Activated CD4-positive, alpha-beta memory T cell treated with anti-CD3 and anti-CD28 coated beads for 36 hours (primary cell): ENCODE measurements around the gene SERPINE2. TPM values are rescaled to one million over a fixed set of nuclear protein-coding genes. Genes with fewer than 3 reads are reported as not detected.
A peak's percentile ranks its signal among the peaks of the same experiment; 100 is the strongest.
"Not testable (repeated sequence)": the region's sequence is repeated elsewhere in the genome, so short reads cannot be mapped to it uniquely, and the experiment has no call there.

ENCODE experiments used
- CTCF ChIA-PET: fragments of 350-600 bp; sonication (Branson Sonifier 250); formaldehyde crosslinking; loops from one replicate; lab custom pipeline; 2021; ENCODE audit warnings: antibody characterized with exemption, inconsistent platforms; lab: Charles Lee
- POLR2A ChIA-PET: fragments of 350-600 bp; sonication (Branson Sonifier 250); formaldehyde crosslinking; loops from one replicate; lab custom pipeline; 2021; ENCODE audit warnings: antibody characterized with exemption; lab: Charles Lee
- DNase-seq: peaks from one replicate; pipeline ENCODE4 v3.0.0-alpha.2; 2020
- H3K27ac Mint-ChIP-seq: one replicate; pipeline ENCODE4 v1.8.0; 2021; ENCODE audit warnings: mixed read lengths
- H3K27me3 Mint-ChIP-seq: one replicate; pipeline ENCODE4 v1.8.0; 2021; ENCODE audit warnings: mixed read lengths
- H3K36me3 Mint-ChIP-seq: one replicate; pipeline ENCODE4 v1.8.0; 2021; ENCODE audit warnings: mixed read lengths
- H3K4me1 Mint-ChIP-seq: one replicate; pipeline ENCODE4 v1.8.0; 2021; ENCODE audit warnings: low read depth, mixed read lengths
- H3K4me3 Mint-ChIP-seq: one replicate; pipeline ENCODE4 v1.8.0; 2021; ENCODE audit warnings: mild to moderate bottlenecking, mixed read lengths
- H3K9me3 Mint-ChIP-seq: one replicate; pipeline ENCODE4 v1.8.0; 2021; ENCODE audit warnings: mixed read lengths
- intact Hi-C: fragments of 100-400 bp; cut with micrococcal nuclease; formaldehyde crosslinking; loops from one replicate; pipeline ENCODE4 v1.15.1; 2023
- total RNA-seq, 2 experiments: library from RNA; stranded (reverse); gene quantifications; one replicate each; pipeline ENCODE4 v1.2.3, GENCODE V29; 2021

Gene SERPINE2
- total RNA-seq, 2 experiments from 2014 or later: 16.4 to 16.5 TPM

GRCh38 chr2:223939438-223939837 is 99.6 kb downstream of the SERPINE2 start:
- POLR2A ChIA-PET, H3K27me3 Mint-ChIP-seq, H3K4me3 Mint-ChIP-seq, DNase-seq, CTCF ChIA-PET: not testable (repeated sequence)
- peak overlapping the region; percentile 81 for H3K27ac Mint-ChIP-seq
- H3K9me3 Mint-ChIP-seq: peaks cover 21% of the 10 kb centered on the region
- H3K4me1 Mint-ChIP-seq: peaks cover 73% of the 10 kb centered on the region
- intact Hi-C loops: loop anchor here (5.0 kb wide), 2 partner anchors 102 to 242 kb away; partner anchors contain the start of gene AP1S3
- H3K36me3 Mint-ChIP-seq: peaks cover 38% of the 10 kb centered on the region

GRCh38 chr2:223937535-223937934 is 101.6 kb downstream of the SERPINE2 start:
- Mint-ChIP-seq H3K4me1 (peaks cover 73% of the 10 kb centered on the region), H3K9me3 (peaks cover 21% of the 10 kb centered on the region), H3K4me3 (no peak overlapping the region), H3K27ac (peak overlapping the region; percentile 62), H3K36me3 (peaks cover 27% of the 10 kb centered on the region), H3K27me3 (no peaks in the 10 kb centered on the region)
- ChIA-PET POLR2A (no interaction called here), CTCF (no interaction called here)
- intact Hi-C loops: loop anchor here (2.0 to 5.0 kb wide), 3 partner anchors 43 to 240 kb away; partner anchors contain the start of gene AP1S3
- no peak for DNase-seq

- ChIA-PET CTCF (no interaction called here), POLR2A (no interaction called here)
- Mint-ChIP-seq H3K4me1 (peaks cover 72% of the 10 kb centered on the region), H3K27me3 (no peaks in the 10 kb centered on the region), H3K9me3 (peaks cover 21% of the 10 kb centered on the region), H3K36me3 (peaks cover 26% of the 10 kb centered on the region), H3K27ac (peak overlapping the region; percentile 79), H3K4me3 (peak overlapping the region; percentile 29)
- intact Hi-C loops: loop anchor here (2.0 to 5.0 kb wide), 3 partner anchors 42 to 240 kb away; partner anchors contain the start of gene AP1S3
- no peak for DNase-seq
Observed at GRCh38 chr2:223936862-223937326, 102.2 kb downstream of the SERPINE2 start.

GRCh38 chr2:223935459-223936125 is 103.5 kb downstream of the SERPINE2 start:
- CTCF ChIA-PET: interaction anchor here (1.0 to 1.2 kb wide), 2 partner anchors 30 to 58 kb away, joined by 3 read pairs; no protein-coding TSS in a partner anchor
- Mint-ChIP-seq H3K4me1 (peaks cover 70% of the 10 kb centered on the region), H3K27ac (peak overlapping the region; percentile 18), H3K9me3 (peaks cover 17% of the 10 kb centered on the region), H3K27me3 (no peaks in the 10 kb centered on the region), H3K4me3 (no peak overlapping the region), H3K36me3 (peaks cover 19% of the 10 kb centered on the region)
- POLR2A ChIA-PET: interaction anchor here (0.7 to 1.7 kb wide), 2 partner anchors 9 to 25 kb away, joined by 3 to 6 read pairs; partner anchors contain the start of gene WDFY1
- intact Hi-C loops: loop anchor here (2.0 to 5.0 kb wide), 3 partner anchors 41 to 238 kb away; partner anchors contain the start of gene AP1S3
- DNase-seq: no peak

GRCh38 chr2:223934870-223935269 is 104.2 kb downstream of the SERPINE2 start:
- POLR2A ChIA-PET: interaction anchor here (1.7 kb wide), 1 partner anchor 10 kb away, joined by 6 read pairs; the partner anchor contains the start of gene WDFY1
- no peaks in the 10 kb centered on the region for H3K27me3 Mint-ChIP-seq
- peak overlapping the region; percentile 23 for H3K27ac Mint-ChIP-seq
- H3K4me1 Mint-ChIP-seq: peaks cover 77% of the 10 kb centered on the region
- H3K36me3 Mint-ChIP-seq: peaks cover 15% of the 10 kb centered on the region
- peaks cover 17% of the 10 kb centered on the region for H3K9me3 Mint-ChIP-seq
- intact Hi-C loops: loop anchor here (5.0 kb wide), 2 partner anchors 98 to 238 kb away; partner anchors contain the start of gene AP1S3
- no peak overlapping the region for H3K4me3 Mint-ChIP-seq
- no peak for DNase-seq
- CTCF ChIA-PET: interaction anchor here (1.0 to 1.2 kb wide), 2 partner anchors 30 to 59 kb away, joined by 3 read pairs; no protein-coding TSS in a partner anchor

GRCh38 chr2:223932816-223933800 is 106.0 kb downstream of the SERPINE2 start:
- Mint-ChIP-seq H3K4me3 (no peak overlapping the region), H3K27ac (no peak overlapping the region), H3K4me1 (peaks cover 73% of the 10 kb centered on the region), H3K9me3 (peaks cover 2% of the 10 kb centered on the region), H3K36me3 (peaks cover 1% of the 10 kb centered on the region), H3K27me3 (no peaks in the 10 kb centered on the region)
- intact Hi-C loops: no loop called here
- ChIA-PET CTCF (no interaction called here), POLR2A (no interaction called here)
- DNase-seq: no peak

- DNase-seq: no peak
- ChIA-PET POLR2A (interaction anchor here (0.7 to 1.8 kb wide), 2 partner anchors 11 to 14 kb away, joined by 3 to 6 read pairs; no protein-coding TSS in a partner anchor), CTCF (interaction anchor here (1.1 kb wide), 1 partner anchor 11 kb away, joined by 3 read pairs; no protein-coding TSS in a partner anchor)
- H3K4me1 Mint-ChIP-seq: peaks cover 60% of the 10 kb centered on the region
- H3K27me3 Mint-ChIP-seq: no peaks in the 10 kb centered on the region
- no peak overlapping the region for H3K4me3 Mint-ChIP-seq
- H3K27ac Mint-ChIP-seq: peak overlapping the region; percentile 57
- intact Hi-C loops: no loop called here
- H3K9me3 Mint-ChIP-seq: peaks cover 5% of the 10 kb centered on the region
- peaks cover 9% of the 10 kb centered on the region for H3K36me3 Mint-ChIP-seq
Observed at GRCh38 chr2:223930103-223930976, 108.7 kb downstream of the SERPINE2 start.

GRCh38 chr2:223929571-223930102 is 109.4 kb downstream of the SERPINE2 start:
- intact Hi-C loops: loop anchor here (1.0 kb wide), 1 partner anchor 12 kb away; no protein-coding TSS in a partner anchor
- peak overlapping the region; percentile 57 for H3K27ac Mint-ChIP-seq

GRCh38 chr2:223928113-223929006 is 110.7 kb downstream of the SERPINE2 start:
- Mint-ChIP-seq H3K36me3 (peaks cover 10% of the 10 kb centered on the region), H3K27me3 (no peaks in the 10 kb centered on the region), H3K4me1 (peaks cover 53% of the 10 kb centered on the region), H3K27ac (no peak overlapping the region), H3K4me3 (no peak overlapping the region), H3K9me3 (peaks cover 5% of the 10 kb centered on the region)
- ChIA-PET POLR2A (interaction anchor here (1.7 kb wide), 1 partner anchor 13 kb away, joined by 6 read pairs; no protein-coding TSS in a partner anchor), CTCF (interaction anchor here (0.5 kb wide), 1 partner anchor 65 kb away, joined by 3 read pairs; no protein-coding TSS in a partner anchor)
- intact Hi-C loops: loop anchor here (1.0 kb wide), 1 partner anchor 13 kb away; no protein-coding TSS in a partner anchor
- DNase-seq: no peak

More at GRCh38 chr2:223929571-223930102, 109.4 kb downstream of the SERPINE2 start:
- Mint-ChIP-seq H3K4me1 (peaks cover 53% of the 10 kb centered on the region), H3K4me3 (peak overlapping the region; percentile 43), H3K27me3 (no peaks in the 10 kb centered on the region), H3K36me3 (peaks cover 10% of the 10 kb centered on the region), H3K9me3 (peaks cover 5% of the 10 kb centered on the region)
- POLR2A ChIA-PET: interaction anchor here (0.7 to 1.8 kb wide), 2 partner anchors 12 to 15 kb away, joined by 3 to 6 read pairs; no protein-coding TSS in a partner anchor
- peak; percentile 59 for DNase-seq
- CTCF ChIA-PET: interaction anchor here (1.1 kb wide), 1 partner anchor 11 kb away, joined by 3 read pairs; no protein-coding TSS in a partner anchor
